Inflammatory macrophage (primary cell): ENCODE measurements around the gene TRIP12.
"Not testable (repeated sequence)": the region's sequence is repeated elsewhere in the genome, so short reads cannot be mapped to it uniquely, and the experiment has no call there.

Experiments
- DNase-seq, 2 donors: peaks; one replicate each; pipeline ENCODE4 v3.0.0-alpha.2; 2020 to 2022
- total RNA-seq, 18 experiments: gene quantifications; one replicate each; lab custom pipeline; 2026; ENCODE audit warnings: mixed read lengths in 6 of 18, inconsistent platforms in 2 of 18; lab: John Stamatoyannopoulos, UW

TRIP12 gene
- 336 to 587 (median 425) reads per million in 18 experiments for total RNA-seq

DNA sequence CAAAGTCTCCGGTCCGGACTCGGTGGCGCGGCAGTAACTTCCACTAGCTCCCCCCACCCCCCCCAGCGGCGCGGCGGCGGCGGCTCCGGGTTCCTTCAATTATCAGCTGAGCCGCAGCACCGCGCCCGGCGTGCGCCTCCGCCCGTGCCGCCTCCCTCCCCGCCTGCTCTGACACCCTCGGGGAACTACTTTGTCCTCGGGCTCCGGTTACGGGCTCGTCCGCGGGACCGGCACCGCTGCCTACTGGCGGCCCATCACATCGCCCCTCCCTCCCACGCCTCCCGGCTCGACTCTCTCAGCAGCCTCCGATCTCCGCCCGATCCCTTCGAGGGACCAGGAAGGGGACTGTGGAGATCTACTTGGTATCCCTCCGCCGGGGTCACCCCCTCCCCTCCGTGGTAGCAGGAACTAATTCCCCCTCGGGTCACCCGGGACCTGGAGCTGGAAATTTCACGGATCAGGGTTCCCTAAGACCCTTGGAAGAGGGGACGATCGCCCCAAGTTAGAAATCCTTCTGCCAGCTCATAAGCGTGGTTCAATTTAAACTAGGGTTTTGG is at the start of gene TRIP12:
TSS of gene TRIP12 (minus strand) at position 118 of the 557 bp plus-strand sequence. CDS start 41,930 bp downstream, outside the sequence.
- DNase-seq: peak; percentile 83 to 86

DNA sequence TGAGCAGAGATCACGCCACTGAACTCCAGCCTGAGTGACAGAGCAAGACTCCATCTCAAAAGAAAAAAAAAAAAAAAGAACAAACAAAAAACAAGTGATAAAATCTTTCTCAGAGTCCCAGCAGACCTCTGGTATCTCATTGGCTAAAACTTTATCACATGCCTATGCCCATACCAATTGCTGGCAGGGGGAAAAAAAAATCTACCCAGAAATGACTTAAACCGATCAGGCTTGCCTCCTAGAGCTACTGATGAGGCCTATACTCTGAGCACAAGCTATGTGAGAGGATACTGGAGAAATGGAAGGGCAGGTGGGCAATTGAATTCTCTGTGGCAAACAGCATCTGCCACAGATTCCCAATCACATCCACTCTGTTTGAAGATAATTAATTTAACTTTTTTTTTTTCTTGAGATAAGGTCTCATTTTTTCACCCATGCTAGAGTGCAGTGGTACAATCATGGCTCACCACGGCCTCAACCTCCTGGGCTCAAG is 49.5 kb upstream of the TRIP12 start:
- DNase-seq: no peak

DNA sequence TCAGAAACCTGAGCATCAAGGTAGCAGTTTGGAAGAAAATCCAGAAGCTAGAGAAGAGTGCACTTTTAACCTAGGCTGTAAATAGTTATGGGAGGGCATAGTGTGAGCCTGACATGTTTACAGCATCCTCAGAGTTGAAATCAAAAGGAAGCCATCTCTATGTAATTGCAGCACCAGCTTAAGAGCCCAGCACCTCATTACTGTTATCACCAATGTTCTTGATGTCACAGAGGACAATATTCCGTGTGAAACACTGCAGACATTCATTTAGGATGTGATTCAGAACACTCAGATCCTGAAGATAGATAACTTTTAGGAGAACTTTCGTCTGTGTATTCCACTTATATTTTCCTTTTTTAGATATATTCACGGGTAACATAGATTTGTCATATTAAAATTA is 48.6 kb upstream of the TRIP12 start:
- no peak for DNase-seq

DNA sequence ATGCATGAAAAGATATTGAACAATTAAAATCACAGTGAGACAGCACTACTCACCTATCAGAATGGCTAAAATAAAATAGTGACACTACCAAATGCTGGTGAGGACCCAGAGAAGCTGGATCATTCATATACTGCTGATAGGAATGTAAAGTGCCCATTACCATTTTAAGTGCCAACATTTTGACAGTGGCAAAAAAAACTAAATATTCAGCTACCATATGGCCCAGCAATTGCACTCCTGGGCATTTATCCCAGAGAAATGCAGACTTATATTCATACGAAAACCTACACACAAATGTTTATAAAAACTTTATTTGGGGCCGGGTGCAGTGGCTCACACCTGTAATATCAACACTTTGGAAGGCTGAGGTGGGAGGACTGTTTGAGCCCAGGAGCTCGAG is 48.1 kb upstream of the TRIP12 start:
- DNase-seq: no peak

DNA sequence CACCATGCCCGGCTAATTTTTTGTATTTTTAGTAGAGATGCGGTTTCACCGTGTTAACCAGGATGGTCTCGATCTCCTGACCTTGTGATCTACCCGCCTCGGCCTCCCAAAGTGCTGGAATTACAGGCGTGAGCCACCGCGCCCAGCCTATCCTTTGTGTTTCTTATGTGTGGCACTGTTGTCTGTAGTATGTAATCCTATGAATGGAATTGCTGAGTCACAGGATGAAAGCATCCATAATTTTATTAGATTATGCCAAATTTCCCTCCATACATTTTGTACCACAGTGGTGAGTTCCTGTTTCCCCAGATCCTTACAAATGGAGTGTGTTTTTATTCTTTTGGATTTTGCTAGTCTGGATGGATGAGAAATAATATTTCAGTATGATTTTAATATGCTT is 41.8 kb upstream of the TRIP12 start:
- not testable (repeated sequence) for DNase-seq

DNA sequence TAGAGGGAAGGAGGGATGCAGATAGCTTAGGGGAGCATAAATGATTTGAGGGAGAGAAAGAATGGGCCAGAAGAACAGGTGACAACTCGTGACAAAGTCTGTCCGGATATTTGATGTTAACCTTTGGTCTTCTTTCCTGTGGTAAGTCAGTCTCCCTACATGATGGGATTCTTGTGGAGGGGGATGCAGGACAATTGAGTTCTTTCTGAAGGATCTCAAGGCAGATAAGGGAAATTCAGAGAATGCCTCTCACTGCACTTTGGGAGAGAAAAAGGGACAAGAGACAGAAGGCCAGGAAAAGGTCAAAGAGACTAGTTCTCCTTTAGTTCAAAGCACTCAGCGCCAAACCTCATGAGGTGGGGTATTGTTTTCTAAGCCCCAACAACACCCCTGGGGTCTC is 34.7 kb upstream of the TRIP12 start:
- DNase-seq: no peak

DNA sequence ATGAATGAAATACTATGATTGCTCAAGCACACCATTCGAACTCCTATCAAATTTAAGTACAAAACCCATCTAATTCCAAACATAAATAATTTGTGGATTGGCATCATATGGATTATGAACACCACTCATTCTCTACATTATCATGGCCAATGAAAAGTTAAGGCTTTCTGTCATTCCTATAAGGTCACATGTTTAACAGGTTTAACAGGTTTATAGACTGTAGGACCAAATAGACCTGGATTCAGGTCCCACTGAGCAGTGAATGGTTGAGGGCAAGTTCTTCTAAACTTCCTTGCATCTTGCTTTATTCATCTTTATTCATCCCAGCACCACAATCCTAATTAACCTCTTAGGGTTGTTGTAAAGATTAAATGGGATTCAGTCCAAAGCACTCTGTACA is 33.9 kb upstream of the TRIP12 start:
- DNase-seq: no peak

DNA sequence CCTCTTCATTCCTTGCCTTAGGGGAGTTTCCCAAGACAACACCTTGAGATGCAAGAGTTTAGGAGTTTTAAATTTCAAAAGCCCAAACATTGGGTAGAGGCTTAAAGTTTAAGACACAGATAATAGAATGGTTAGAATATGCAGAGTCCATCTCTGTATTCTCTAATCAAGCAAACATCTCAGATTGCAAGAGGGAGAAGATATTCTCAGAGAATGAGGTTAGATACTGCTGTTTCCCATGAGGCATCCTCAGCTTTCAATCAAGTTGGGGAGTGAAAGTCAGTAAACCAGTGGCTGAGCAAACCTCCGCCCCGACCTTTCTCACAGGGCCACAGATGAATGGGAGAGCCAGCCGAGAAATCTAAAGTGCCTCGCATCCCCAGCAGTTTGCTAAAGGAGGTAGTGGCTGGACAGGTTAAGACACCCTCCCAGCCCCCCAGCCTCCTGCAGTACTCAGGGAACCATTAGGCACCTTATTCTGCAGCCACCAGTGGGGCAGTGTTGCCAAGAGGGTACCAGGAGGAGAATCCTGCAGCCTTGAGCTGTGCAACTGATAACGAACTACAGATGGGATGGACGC is 30.5 kb upstream of the TRIP12 start:
- DNase-seq: no peak

DNA sequence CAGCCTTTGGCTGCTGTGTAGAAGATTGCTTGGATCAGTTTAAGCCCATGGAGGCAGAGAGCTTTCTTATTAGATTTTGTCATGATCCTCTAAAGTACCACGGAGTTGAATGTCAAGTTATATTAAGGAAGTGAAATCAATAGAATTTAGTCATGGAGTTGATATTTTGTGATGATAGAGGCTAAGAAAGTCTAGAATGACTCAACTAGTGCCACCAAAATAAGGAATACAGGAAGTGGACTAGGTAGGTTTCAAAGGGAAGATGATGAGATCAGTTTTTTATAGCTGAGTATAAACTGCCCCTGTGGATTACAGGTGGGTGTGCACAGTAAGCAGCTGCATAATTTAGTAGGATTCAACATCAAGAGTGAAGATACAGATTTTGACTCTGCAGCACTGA is 25.7 kb upstream of the TRIP12 start:
- DNase-seq: no peak

DNA sequence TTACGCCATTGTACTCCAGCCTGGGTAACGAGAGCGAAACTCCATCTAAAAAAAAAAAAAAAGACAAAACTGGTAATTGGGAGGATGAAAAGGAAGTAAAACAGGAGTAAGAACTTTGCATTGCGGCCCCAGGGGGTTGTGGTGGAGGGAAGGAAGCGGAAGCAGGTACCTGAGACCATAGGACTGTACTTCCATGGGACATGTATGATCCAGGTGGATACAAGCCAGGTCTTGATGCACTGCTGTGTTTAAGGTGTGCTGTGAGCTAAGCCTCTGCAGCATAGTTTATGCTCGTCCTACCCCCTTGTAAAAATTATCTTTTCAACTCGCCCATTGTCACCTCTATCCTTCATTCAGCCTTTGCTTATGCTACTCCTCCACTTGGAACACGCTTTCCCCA is 24.2 kb upstream of the TRIP12 start:
- no peak for DNase-seq

DNA sequence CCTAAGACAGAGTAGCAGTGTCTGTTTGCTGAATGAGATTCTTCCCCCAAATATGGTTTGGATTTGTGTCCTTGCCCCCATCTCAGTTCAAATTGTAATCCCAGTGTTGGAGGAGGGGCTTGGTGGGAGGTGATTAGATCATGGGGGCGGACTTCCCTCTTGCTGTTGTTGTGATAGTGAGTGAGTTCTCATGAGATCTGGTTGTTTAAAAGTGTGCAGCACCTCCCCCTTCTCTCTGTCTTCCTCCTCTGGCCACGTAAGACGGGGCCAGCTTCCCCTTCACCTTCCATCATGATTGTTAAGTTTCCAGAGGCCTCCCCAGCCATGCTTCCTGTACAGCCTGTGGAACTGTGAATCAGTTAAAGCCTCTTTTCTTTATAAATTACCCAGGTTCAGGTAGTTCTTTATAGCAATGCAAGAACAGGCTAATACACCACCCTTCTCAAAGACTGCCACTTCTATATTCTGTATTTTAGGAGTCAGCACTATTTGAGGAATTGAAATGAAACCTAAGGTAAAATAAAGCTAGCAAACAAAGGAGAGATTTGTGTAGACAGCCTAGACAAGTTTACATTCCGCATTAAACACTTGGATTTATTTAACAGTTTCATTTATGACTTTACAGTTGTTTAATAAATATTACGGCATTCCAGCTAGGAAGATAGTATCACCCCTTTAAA is 22.1 kb upstream of the TRIP12 start:
- DNase-seq: peak; percentile 8 to 48

DNA sequence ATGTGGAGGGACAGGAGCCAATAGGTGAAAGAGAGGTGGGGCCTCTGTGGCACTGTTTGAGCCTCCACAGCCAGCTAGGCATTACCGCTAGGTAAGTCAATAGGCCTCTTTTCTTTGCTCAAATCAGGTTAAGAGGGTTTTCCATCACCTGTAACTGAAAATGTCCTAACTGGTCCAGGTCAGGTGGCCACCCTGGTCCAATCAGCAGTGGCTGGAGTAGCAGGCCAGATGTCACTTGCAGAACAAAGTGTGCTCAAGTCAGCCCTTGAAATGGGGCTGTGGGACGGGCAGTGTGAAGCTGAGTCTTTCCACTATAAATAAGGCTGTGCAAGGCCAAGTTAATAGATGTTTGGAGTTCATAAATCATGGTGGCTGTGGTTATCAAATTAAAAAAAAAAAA is 21.4 kb upstream of the TRIP12 start:
- DNase-seq: no peak

DNA sequence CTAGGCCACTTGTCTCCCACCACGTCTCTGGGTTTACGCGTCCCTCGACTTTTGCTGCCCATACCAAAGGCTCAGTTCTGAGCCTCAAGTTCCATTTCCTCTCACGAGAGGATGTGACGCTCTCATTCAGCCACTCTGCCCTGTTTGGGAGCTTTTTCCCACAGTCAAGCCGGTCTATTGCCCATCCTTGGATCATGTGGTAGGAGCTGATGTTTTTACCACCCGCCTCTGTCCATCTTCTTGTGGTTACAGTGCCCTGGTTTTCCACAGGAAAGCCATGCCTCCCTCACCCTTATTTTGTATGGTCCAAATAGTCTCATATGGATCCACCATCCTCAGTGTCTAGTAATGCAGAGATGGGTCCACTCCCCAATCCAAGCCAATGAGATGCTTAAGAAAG is 20.9 kb upstream of the TRIP12 start:
- DNase-seq: no peak

DNA sequence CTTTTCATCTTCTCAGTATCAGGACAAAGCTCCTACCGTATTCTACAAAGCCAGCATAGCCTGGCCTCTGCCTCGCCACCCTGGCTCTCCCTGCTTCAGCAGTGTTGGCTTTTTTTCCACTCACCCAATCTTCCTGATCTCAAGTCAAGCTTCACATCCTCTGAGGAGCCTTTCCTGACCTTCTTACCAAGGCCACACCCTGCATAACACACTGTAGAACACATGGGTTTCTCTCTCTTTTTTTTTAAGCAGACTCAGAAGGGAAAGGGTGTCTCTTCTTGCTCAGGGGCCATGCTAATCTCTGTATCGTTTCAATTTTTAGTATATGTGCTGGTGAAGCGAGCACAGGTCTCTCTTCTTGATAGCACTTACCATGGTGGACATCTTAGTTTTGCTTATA is 15.7 kb upstream of the TRIP12 start:
- no peak for DNase-seq

DNA sequence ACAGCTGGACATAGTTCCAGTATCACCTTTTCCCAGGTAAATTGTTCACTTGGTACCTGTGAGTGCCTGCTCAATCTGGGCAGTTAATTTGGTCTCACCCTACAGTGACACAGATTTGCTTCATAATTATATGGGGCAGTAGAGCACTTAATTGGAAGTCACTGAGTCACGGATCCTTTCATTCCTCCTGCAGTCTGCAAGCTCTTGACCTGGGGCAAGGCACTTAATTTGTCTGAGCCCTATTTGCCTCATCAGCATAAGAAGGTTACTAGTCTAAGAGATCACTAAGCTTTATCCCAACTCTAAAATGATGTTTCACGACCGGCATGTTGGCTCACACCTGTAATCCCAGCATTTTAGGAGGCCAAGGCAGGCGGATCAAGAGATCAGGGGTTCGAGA is 9.4 kb upstream of the TRIP12 start:
- DNase-seq: no peak

DNA sequence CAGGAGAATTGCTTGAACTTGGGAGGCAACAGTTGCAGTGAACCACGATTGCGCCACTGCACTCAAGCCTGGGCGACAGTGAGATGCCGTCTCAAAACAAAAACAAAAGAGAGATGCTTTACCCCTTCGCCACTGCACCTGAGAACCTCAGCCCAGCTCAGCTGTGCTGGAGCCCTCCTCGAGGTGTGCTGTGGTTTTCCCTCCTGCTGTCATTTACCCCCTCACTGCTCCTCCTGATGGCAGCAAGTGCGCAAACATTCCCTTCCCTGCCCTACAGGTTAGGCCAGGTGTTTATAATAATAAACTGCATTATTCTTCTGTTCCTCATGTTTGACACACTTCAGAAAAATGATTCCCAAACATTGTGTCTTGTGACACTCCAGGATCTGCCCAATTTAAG is 8.8 kb upstream of the TRIP12 start:
- no peak for DNase-seq

DNA sequence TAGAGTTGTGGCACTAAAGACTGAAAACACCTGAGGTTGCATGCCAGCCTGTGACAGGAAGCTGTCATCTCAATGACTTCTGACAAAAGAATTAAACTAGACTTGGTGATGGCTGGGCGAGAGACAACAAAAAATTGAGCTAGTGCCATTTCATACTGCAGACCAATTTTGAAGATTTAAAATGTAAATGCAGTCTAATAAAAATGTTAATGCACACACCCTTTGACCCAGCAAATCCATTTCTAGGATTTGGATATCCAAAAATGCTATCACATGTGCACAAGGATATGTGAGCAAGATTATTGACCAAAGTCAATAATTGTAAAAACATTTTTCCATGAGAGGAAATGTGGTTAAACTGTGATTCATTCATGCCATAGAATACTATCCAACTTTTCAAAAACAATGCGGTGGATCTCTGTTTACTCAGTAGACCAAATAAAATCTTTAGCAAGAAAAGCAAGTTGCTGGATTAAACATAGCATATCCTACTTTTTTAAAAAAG is 6.1 kb upstream of the TRIP12 start:
- no peak for DNase-seq

DNA sequence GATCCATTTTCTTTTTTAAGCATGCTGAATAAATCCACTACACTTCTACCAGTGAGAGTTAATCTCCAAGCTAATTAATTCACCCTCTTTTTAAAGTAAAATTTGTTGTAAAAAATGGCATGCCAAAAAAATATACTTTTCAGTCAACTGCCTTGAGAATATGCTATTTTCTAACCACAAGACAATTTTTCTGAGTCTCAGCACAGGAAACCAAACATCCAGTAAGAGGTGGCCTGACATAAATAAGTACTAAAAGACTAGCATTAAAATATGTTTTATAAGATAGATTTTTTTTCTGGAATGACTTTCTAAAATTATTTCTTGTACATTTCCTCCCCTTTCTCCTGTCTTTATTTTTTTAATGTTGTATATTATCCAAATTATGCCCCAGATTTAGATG is 3.4 kb upstream of the TRIP12 start:
- no peak for DNase-seq

DNA sequence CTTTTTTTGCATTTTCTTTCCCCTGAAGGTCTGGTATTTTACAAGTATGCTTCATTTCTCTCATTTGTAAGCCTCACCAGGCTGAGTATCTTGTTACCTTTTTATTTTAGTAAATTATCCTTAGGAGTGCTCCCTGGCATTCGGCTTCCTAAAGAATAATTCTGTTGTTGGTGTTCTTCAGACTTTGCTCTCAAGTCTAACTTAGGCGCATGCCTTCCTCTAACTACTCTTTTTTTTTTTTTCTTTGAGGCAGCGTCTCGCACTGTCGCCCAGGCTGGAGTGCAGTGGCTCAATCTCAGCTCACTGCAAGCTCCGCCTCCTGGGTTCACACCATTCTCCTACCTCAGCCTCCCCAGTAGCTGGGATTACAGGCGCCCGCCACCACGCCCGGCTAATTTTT is 2.7 kb upstream of the TRIP12 start:
- DNase-seq: not testable (repeated sequence)

DNA sequence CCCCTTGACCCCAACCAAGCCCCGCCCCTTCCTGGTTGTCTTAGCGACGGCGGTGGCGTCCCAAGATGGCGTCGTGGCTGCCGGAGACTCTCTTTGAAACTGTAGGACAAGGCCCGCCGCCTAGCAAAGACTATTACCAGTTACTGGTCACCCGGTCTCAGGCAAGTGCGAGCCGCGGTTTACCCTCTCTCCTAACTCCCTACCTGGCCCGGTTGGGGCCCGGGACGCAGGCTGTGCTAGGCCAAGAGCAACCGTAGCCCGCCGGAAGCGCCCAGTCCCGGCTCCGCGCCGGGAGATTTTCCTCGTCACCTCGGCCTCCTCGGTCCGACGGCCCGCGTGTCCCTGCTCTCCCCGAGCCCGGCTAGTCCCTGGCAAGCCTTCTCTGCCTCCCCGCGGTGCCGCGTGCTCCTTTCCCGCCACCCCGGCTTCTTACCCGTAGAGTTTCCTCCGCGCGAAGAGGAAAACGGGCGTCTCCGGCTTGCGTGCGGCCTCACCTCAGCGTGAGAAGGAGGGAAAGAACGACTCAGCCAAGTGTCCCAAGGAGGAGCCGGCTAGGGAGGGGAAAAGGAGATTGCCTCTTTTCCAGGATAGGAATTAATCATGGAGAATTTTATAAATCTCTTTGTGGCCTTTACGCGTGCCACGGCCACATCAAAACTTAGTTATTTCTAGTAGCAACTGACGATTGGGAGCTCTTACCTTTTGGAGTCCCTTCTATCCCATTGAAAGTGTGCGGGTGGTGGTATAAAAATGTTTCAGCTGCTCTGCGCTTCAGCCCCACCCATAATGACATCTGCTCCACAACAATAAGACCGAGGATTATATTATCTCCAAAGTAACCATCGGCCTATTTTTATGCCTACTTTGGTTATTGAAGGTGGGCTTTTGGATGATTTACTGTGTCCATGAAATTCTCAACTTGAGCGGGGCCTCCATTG is 909 bp upstream of the TRIP12 start, which contains the start of gene FBXO36:
TSS of gene FBXO36 (plus strand) at position 55 of the 938 bp plus-strand sequence. CDS start at position 66, 11 bp downstream.
- DNase-seq: peak; percentile 83 to 86

DNA sequence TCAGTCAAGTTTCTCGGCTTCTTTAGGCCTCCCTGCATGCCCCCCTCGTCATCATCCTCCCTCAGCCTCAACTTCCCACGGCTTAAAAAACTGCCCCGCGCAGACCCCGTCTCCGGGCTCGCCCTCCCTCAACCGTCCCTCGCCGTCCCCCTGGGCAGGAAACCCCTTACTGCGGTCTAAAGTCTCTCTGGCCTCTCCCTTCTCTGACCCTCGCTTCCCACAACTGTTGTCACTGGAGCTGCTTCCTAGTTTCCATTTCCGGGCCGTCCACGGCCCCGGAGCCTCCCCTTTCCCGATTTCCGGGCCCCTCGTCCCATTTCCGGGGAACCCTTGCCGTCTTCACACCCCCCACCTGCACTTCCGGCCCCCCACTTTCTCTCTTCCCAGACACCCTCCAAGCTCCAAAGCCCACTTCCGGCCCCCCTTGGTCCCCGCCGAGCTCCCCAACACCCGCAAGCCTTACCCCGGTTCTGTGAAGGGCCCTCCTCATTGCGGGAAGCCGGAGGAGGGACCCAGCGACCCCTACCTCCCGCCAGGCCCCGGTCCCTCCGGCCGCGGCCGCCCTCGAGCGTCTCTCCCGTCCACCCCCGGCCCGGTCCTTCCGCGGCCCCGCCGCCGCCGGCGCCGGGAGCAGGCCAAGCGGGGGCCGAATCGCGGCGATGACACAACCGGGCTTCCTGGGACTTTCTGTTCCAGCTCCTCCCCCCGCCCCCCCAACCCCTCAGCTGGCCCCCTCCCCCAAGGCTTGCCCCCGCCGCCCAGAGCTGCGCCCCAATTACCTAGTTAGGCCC is 513 bp downstream of the TRIP12 start:
- DNase-seq: peak; percentile 55 to 73
